ENCODE data around the gene SAAL1.

- TF ChIP-seq EZH2 (IDR thresholded peaks at IDR 0.05) (no peak), POLR2AphosphoS5 (IDR thresholded peaks at IDR 0.05; ENCODE audit: borderline replicate concordance, low read depth, low read length) (no peak)
Observed at GRCh38 chr11:18088966-18089365, 16.9 kb downstream of the SAAL1 start.

All from SK-N-MC (cell line).